ENCODE measurements around the gene TRHDE. TPM values are rescaled to one million over a fixed set of nuclear protein-coding genes. Genes with fewer than 3 reads are reported as not detected.

TRHDE gene
- total RNA-seq, 2 donors from 2014 or later = 10.9 to 73.2 TPM

GRCh38 chr12:72673853-72674252 is 401.7 kb downstream of the TRHDE start:
- TF ChIP-seq CTCF (IDR thresholded peaks at IDR 0.05) (no peak), POLR2A (IDR thresholded peaks at IDR 0.05) (no peak)
- H3K27me3 ChIP-seq = no peaks in the 10 kb centered on the region
- H3K4me1 ChIP-seq = peaks cover 11% of the 10 kb centered on the region
- intact Hi-C loops (cut with DNase I) = no loop called here
- ATAC-seq (no peak), DNase-seq (no peak)
- H3K4me3 ChIP-seq = no peak overlapping the region
- H3K9me3 ChIP-seq = peaks cover 0 to 2% (median 0%) of the 10 kb centered on the region in 3 donors
- no peak overlapping the region for H3K27ac ChIP-seq
- no peaks in the 10 kb centered on the region for H3K36me3 ChIP-seq (replicated peaks in 1 of 2; ENCODE audit: insufficient read depth in 1 of 2, low read depth in 2 of 2)
- WGBS, 2 donors = 54 to 60% methylated on average over 4 of the region's 4 CpGs

GRCh38 chr12:72676556-72676955 is 404.4 kb downstream of the TRHDE start:
- ATAC-seq (no peak), DNase-seq (no peak)
- no peak for TF ChIP-seq CTCF (IDR thresholded peaks at IDR 0.05)
- TF ChIP-seq POLR2A (IDR thresholded peaks at IDR 0.05) = no peak
- Histone ChIP-seq H3K4me1 (peaks cover 11% of the 10 kb centered on the region), H3K27ac (no peak overlapping the region), H3K27me3 (no peaks in the 10 kb centered on the region), H3K36me3 (replicated peaks in 1 of 2; ENCODE audit: insufficient read depth in 1 of 2, low read depth in 2 of 2) (no peaks in the 10 kb centered on the region), H3K9me3 (no peaks in the 10 kb centered on the region), H3K4me3 (no peak overlapping the region)
- intact Hi-C loops (cut with DNase I) = no loop called here
- WGBS, 2 donors = 63 to 67% methylated on average over 1 of the region's 1 CpG

- no peak for ATAC-seq
- DNase-seq = no peak
Observed at GRCh38 chr12:72677139-72677538, 405.0 kb downstream of the TRHDE start.

GRCh38 chr12:72677846-72678245 is 405.7 kb downstream of the TRHDE start:
- H3K27me3 ChIP-seq = no peaks in the 10 kb centered on the region
- WGBS, 2 donors = 56 to 61% methylated on average over 2 of the region's 2 CpGs
- no peak for ATAC-seq

More at GRCh38 chr12:72677139-72677538, 405.0 kb downstream of the TRHDE start:
- H3K4me1 ChIP-seq = peaks cover 11% of the 10 kb centered on the region
- H3K27ac ChIP-seq = no peak overlapping the region
- H3K4me3 ChIP-seq = no peak overlapping the region
- no peaks in the 10 kb centered on the region for H3K9me3 ChIP-seq
- H3K27me3 ChIP-seq = no peaks in the 10 kb centered on the region
- no peak for TF ChIP-seq POLR2A (IDR thresholded peaks at IDR 0.05)
- TF ChIP-seq CTCF (IDR thresholded peaks at IDR 0.05) = no peak
- intact Hi-C loops (cut with DNase I) = no loop called here
- H3K36me3 ChIP-seq (replicated peaks in 1 of 2; ENCODE audit: insufficient read depth in 1 of 2, low read depth in 2 of 2) = no peaks in the 10 kb centered on the region

More at GRCh38 chr12:72677846-72678245, 405.7 kb downstream of the TRHDE start:
- TF ChIP-seq CTCF (IDR thresholded peaks at IDR 0.05) (no peak), POLR2A (IDR thresholded peaks at IDR 0.05) (no peak)
- DNase-seq = no peak
- H3K9me3 ChIP-seq = no peaks in the 10 kb centered on the region
- H3K36me3 ChIP-seq (replicated peaks in 1 of 2; ENCODE audit: insufficient read depth in 1 of 2, low read depth in 2 of 2) = no peaks in the 10 kb centered on the region
- no peak overlapping the region for H3K4me3 ChIP-seq
- peaks cover 11% of the 10 kb centered on the region for H3K4me1 ChIP-seq
- H3K27ac ChIP-seq = no peak overlapping the region
- intact Hi-C loops (cut with DNase I) = no loop called here
